Cardiac muscle cell (in vitro differentiated cells and primary cell): ENCODE data around the gene AMPD3. TPM values are rescaled to one million over a fixed set of nuclear protein-coding genes. Genes with fewer than 3 reads are reported as not detected.

Source experiments
- DNase-seq, 2 donors: peaks; one replicate each; pipeline versions ENCODE4 v3.0.0 to v3.0.0-alpha.2; 2010 to 2017; ENCODE audit warnings: low read depth in 1 of 2, low spot score in 1 of 2
- H3K27ac ChIP-seq: fragments of 200-600 bp; sonication (generic); 2 replicates; pipeline ENCODE4 v1.5.1; 2016
- H3K27me3 ChIP-seq: fragments of 200-600 bp; sonication (generic); 2 replicates; pipeline ENCODE4 v1.6.0; 2016; ENCODE audit warnings: control low read depth
- H3K36me3 ChIP-seq: fragments of 200-600 bp; sonication (generic); 2 replicates; pipeline ENCODE4 v1.5.1; 2016; ENCODE audit warnings: control low read depth
- H3K4me1 ChIP-seq: fragments of 200-600 bp; sonication (generic); 2 replicates; pipeline ENCODE4 v1.8.1; 2017; ENCODE audit warnings: low read depth, mild to moderate bottlenecking, mixed run types
- H3K4me3 ChIP-seq: fragments of 200-600 bp; sonication (generic); 2 replicates; pipeline ENCODE4 v1.5.1; 2016; ENCODE audit warnings: mild to moderate bottlenecking
- H3K9me3 ChIP-seq: fragments of 200-600 bp; sonication (generic); 2 replicates; pipeline ENCODE4 v1.5.1; 2017; ENCODE audit warnings: low read depth, mild to moderate bottlenecking, control low read depth
- CTCF ChIP-seq: IDR thresholded peaks from 2 replicates; pipeline ENCODE4 v1.5.1; 2012; ENCODE audit warnings: low read depth, mild to moderate bottlenecking, low read length
- polyA plus RNA-seq: library from polyadenylated mRNA; unstranded; fragments of >200 nt; fragmentation: Nextera tagmentation; extraction: Ambion mirVana; gene quantifications from 2 replicates; pipeline ENCODE4 v1.2.1, GENCODE V29; 2016
- total RNA-seq: library from RNA; depleted of rRNA; stranded (reverse); fragments of >200 nt; gene quantifications from 2 replicates; pipeline ENCODE4 v1.2.3, GENCODE V29; 2016

AMPD3 gene
- total and polyA plus RNA-seq, 2 experiments from 2014 or later: 2.9 to 3.3 TPM

- TF ChIP-seq CTCF: no peak
- H3K9me3 ChIP-seq: no peaks in the 10 kb centered on the region
- H3K4me1 ChIP-seq: no peaks in the 10 kb centered on the region
- no peak overlapping the region for H3K27ac ChIP-seq
- no peaks in the 10 kb centered on the region for H3K36me3 ChIP-seq
- no peaks in the 10 kb centered on the region for H3K27me3 ChIP-seq
- DNase-seq: no peak
- H3K4me3 ChIP-seq: no peak overlapping the region
Measured at GRCh38 chr11:10496296-10496936, 41.4 kb downstream of the AMPD3 start.

- no peak overlapping the region for H3K4me3 ChIP-seq
- no peaks in the 10 kb centered on the region for H3K4me1 ChIP-seq
- H3K27ac ChIP-seq: no peak overlapping the region
- no peak for DNase-seq
- H3K9me3 ChIP-seq: no peaks in the 10 kb centered on the region
- no peaks in the 10 kb centered on the region for H3K27me3 ChIP-seq
- H3K36me3 ChIP-seq: no peaks in the 10 kb centered on the region
- TF ChIP-seq CTCF: no peak
Measured at GRCh38 chr11:10497371-10498021, 42.4 kb downstream of the AMPD3 start.

- no peak overlapping the region for H3K27ac ChIP-seq
- no peaks in the 10 kb centered on the region for H3K4me1 ChIP-seq
- H3K9me3 ChIP-seq: no peaks in the 10 kb centered on the region
- no peak for DNase-seq
- no peaks in the 10 kb centered on the region for H3K27me3 ChIP-seq
- TF ChIP-seq CTCF: no peak
- no peaks in the 10 kb centered on the region for H3K36me3 ChIP-seq
- H3K4me3 ChIP-seq: no peak overlapping the region
Measured at GRCh38 chr11:10498022-10498400, 42.9 kb downstream of the AMPD3 start.

- TF ChIP-seq CTCF: no peak
- no peaks in the 10 kb centered on the region for H3K9me3 ChIP-seq
- no peak for DNase-seq
- H3K27me3 ChIP-seq: no peaks in the 10 kb centered on the region
- H3K27ac ChIP-seq: no peak overlapping the region
- H3K4me3 ChIP-seq: no peak overlapping the region
- no peaks in the 10 kb centered on the region for H3K4me1 ChIP-seq
- no peaks in the 10 kb centered on the region for H3K36me3 ChIP-seq
Measured at GRCh38 chr11:10498426-10499250, 43.6 kb downstream of the AMPD3 start.

- no peak overlapping the region for H3K27ac ChIP-seq
- no peaks in the 10 kb centered on the region for H3K9me3 ChIP-seq
- no peaks in the 10 kb centered on the region for H3K36me3 ChIP-seq
- TF ChIP-seq CTCF: no peak
- no peaks in the 10 kb centered on the region for H3K27me3 ChIP-seq
- H3K4me3 ChIP-seq: no peak overlapping the region
- H3K4me1 ChIP-seq: no peaks in the 10 kb centered on the region
- DNase-seq: no peak
Measured at GRCh38 chr11:10499452-10499851, 44.4 kb downstream of the AMPD3 start.
